Measurements from ENCODE around the gene LIMS2. TPM values are rescaled to one million over a fixed set of nuclear protein-coding genes. Genes with fewer than 3 reads are reported as not detected.

The LIMS2 gene
- total and polyA plus RNA-seq, 2 experiments from 2014 or later = 1.6 to 3.5 TPM

- Histone ChIP-seq H3K9me2 (ENCODE audit: insufficient read depth) (no peaks in the 10 kb centered on the region), H3K4me2 (no peak overlapping the region), H2AFZ (no peak overlapping the region), H3K27me3 (ENCODE audit: insufficient read depth) (no peaks in the 10 kb centered on the region), H3K79me2 (replicated peaks; ENCODE audit: insufficient read depth) (no peaks in the 10 kb centered on the region), H3K4me1 (ENCODE audit: insufficient read depth) (peaks cover 10% of the 10 kb centered on the region; the same call in 1 of the 2 replicates), H3K27ac (ENCODE audit: low read depth) (no peak overlapping the region), H3K4me3 (no peak overlapping the region), H3F3A (replicated peaks; ENCODE audit: low read depth) (no peaks in the 10 kb centered on the region), H4K20me1 (replicated peaks; ENCODE audit: insufficient read depth) (no peaks in the 10 kb centered on the region), H3K36me3 (ENCODE audit: insufficient read depth) (no peaks in the 10 kb centered on the region)
- DNase-seq (ENCODE audit: low spot score) (no peak), ATAC-seq (no peak)
- no peak for TF ChIP-seq ETS1 (IDR thresholded peaks at IDR 0.05)
- no peak for TF ChIP-seq EZH2 (IDR thresholded peaks at IDR 0.05; ENCODE audit: low read depth, unreplicated experiment)
- no peak for TF ChIP-seq REST (IDR thresholded peaks at IDR 0.05; ENCODE audit: unreplicated experiment)
- no peak for TF ChIP-seq ZNF114 (CRISPR knock-in tag; IDR thresholded peaks at IDR 0.05)
- no peak for TF ChIP-seq STAT1 (IDR thresholded peaks at IDR 0.05; ENCODE audit: unreplicated experiment)
- TF ChIP-seq NANOG (IDR thresholded peaks at IDR 0.05; ENCODE audit: borderline replicate concordance) = no peak
- no peak for TF ChIP-seq ZNF331 (CRISPR knock-in tag; IDR thresholded peaks at IDR 0.05; ENCODE audit: low read depth)
- TF ChIP-seq POLR2AphosphoS5 (IDR thresholded peaks at IDR 0.05; ENCODE audit: low read depth) = no peak
- no peak for TF ChIP-seq CTCF (conservative IDR thresholded peaks at IDR 0.05; ENCODE audit: low read depth in 2 of 2)
- TF ChIP-seq ZNF462 (CRISPR knock-in tag; IDR thresholded peaks at IDR 0.05) = no peak
- TF ChIP-seq CREB1 (CRISPR knock-in tag; IDR thresholded peaks at IDR 0.05; ENCODE audit: low read depth) = no peak
- TF ChIP-seq EZH2phosphoT487 (IDR thresholded peaks at IDR 0.05; ENCODE audit: unreplicated experiment) = no peak
- no peak for TF ChIP-seq JUNB (IDR thresholded peaks at IDR 0.05; ENCODE audit: unreplicated experiment)
- no peaks in the 10 kb centered on the region for H3K36me3 Mint-ChIP-seq (ENCODE audit: low read depth)
- H3K4me3 Mint-ChIP-seq = no peak overlapping the region
- H3K27ac Mint-ChIP-seq = no peak overlapping the region; the same call in 1 of the 2 replicates
- peaks cover 1% of the 10 kb centered on the region for H3K27me3 Mint-ChIP-seq (ENCODE audit: insufficient read depth, low read depth, poor library complexity)
- no peaks in the 10 kb centered on the region for H3K9me3 Mint-ChIP-seq
- H3K4me1 Mint-ChIP-seq = peaks cover 7% of the 10 kb centered on the region; the same call in 1 of the 3 replicates
Measured at GRCh38 chr2:127634066-127634617, 41.2 kb downstream of the LIMS2 start.
